Peyer's patch (tissue), 4 donors: Measurements from ENCODE around the gene PIPOX.

Experiments used
- POLR2A ChIP-seq, 2 donors: fragments of 450-650 bp; IDR thresholded peaks; one replicate each; pipeline ENCODE4 v1.5.1; 2017; ENCODE audit warnings: antibody characterized with exemption in 2 of 2, mild to moderate bottlenecking in 2 of 2, moderate library complexity in 2 of 2
- TF ChIP-seq, protein P1 (sequence below), 6 experiments: fragments of 450-650 bp in 4 of 6; fragments of 200-600 bp in 2 of 6; sonication (generic) in 1 of 6; IDR thresholded peaks; one replicate each; pipeline ENCODE4 v1.5.1; 2017 to 2019; ENCODE audit warnings: antibody characterized with exemption in 6 of 6, mild to moderate bottlenecking in 3 of 6, moderate library complexity in 1 of 6

GRCh38 chr17:29090108-29090507, 47.2 kb downstream of the PIPOX start:
- TF ChIP-seq, protein P1, sequence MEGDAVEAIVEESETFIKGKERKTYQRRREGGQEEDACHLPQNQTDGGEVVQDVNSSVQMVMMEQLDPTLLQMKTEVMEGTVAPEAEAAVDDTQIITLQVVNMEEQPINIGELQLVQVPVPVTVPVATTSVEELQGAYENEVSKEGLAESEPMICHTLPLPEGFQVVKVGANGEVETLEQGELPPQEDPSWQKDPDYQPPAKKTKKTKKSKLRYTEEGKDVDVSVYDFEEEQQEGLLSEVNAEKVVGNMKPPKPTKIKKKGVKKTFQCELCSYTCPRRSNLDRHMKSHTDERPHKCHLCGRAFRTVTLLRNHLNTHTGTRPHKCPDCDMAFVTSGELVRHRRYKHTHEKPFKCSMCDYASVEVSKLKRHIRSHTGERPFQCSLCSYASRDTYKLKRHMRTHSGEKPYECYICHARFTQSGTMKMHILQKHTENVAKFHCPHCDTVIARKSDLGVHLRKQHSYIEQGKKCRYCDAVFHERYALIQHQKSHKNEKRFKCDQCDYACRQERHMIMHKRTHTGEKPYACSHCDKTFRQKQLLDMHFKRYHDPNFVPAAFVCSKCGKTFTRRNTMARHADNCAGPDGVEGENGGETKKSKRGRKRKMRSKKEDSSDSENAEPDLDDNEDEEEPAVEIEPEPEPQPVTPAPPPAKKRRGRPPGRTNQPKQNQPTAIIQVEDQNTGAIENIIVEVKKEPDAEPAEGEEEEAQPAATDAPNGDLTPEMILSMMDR (IDR thresholded peaks at IDR 0.05): no peak
- no peak for TF ChIP-seq POLR2A (IDR thresholded peaks at IDR 0.05)
